ENCODE data around the gene GNB1. TPM values are rescaled to one million over a fixed set of nuclear protein-coding genes. Genes with fewer than 3 reads are reported as not detected.

Gene GNB1
- total RNA-seq, 6 donors from 2014 or later, result 126 to 386 (median 173) TPM

- 72 to 77% methylated on average over 8 to 20 of the region's 20 CpGs for WGBS, 2 donors
- Histone ChIP-seq H3K27me3 (no peaks in the 10 kb centered on the region), H3K4me3 (no peak overlapping the region), H3K4me1 (peaks cover 13 to 20% (median 16%) of the 10 kb centered on the region in 4 donors), H3K36me3 (no peaks in the 10 kb centered on the region), H3K9me3 (no peaks in the 10 kb centered on the region), H3K27ac (no peak overlapping the region)
- DNase-seq (peak in 1 of 2 donors; percentile 50), ATAC-seq (ENCODE audit: low FRiP score in 2 of 2) (no peak)
- TF ChIP-seq, protein P1, sequence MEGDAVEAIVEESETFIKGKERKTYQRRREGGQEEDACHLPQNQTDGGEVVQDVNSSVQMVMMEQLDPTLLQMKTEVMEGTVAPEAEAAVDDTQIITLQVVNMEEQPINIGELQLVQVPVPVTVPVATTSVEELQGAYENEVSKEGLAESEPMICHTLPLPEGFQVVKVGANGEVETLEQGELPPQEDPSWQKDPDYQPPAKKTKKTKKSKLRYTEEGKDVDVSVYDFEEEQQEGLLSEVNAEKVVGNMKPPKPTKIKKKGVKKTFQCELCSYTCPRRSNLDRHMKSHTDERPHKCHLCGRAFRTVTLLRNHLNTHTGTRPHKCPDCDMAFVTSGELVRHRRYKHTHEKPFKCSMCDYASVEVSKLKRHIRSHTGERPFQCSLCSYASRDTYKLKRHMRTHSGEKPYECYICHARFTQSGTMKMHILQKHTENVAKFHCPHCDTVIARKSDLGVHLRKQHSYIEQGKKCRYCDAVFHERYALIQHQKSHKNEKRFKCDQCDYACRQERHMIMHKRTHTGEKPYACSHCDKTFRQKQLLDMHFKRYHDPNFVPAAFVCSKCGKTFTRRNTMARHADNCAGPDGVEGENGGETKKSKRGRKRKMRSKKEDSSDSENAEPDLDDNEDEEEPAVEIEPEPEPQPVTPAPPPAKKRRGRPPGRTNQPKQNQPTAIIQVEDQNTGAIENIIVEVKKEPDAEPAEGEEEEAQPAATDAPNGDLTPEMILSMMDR (IDR thresholded peaks at IDR 0.05), result no peak
Observed at GRCh38 chr1:1914101-1914970, 23.4 kb upstream of the GNB1 start.

GRCh38 chr1:1911350-1912041 is 20.6 kb upstream of the GNB1 start:
- H3K4me3 ChIP-seq, result no peak overlapping the region
- no peaks in the 10 kb centered on the region for H3K36me3 ChIP-seq
- DNase-seq (no peak), ATAC-seq (ENCODE audit: low FRiP score in 2 of 2) (no peak)
- H3K27me3 ChIP-seq, result no peaks in the 10 kb centered on the region
- H3K9me3 ChIP-seq, result no peaks in the 10 kb centered on the region
- H3K27ac ChIP-seq, result no peak overlapping the region
- H3K4me1 ChIP-seq, result peaks cover 8 to 19% (median 13%) of the 10 kb centered on the region in 4 donors
- TF ChIP-seq POLR2AphosphoS5 (IDR thresholded peaks at IDR 0.05) (no peak), POLR2A (IDR thresholded peaks at IDR 0.05) (no peak), EP300 (IDR thresholded peaks at IDR 0.05) (no peak)
- TF ChIP-seq, protein P1 (IDR thresholded peaks at IDR 0.05), result no peak
- WGBS, 2 donors, result 85% methylated on average over 13 of the region's 13 CpGs

DNA sequence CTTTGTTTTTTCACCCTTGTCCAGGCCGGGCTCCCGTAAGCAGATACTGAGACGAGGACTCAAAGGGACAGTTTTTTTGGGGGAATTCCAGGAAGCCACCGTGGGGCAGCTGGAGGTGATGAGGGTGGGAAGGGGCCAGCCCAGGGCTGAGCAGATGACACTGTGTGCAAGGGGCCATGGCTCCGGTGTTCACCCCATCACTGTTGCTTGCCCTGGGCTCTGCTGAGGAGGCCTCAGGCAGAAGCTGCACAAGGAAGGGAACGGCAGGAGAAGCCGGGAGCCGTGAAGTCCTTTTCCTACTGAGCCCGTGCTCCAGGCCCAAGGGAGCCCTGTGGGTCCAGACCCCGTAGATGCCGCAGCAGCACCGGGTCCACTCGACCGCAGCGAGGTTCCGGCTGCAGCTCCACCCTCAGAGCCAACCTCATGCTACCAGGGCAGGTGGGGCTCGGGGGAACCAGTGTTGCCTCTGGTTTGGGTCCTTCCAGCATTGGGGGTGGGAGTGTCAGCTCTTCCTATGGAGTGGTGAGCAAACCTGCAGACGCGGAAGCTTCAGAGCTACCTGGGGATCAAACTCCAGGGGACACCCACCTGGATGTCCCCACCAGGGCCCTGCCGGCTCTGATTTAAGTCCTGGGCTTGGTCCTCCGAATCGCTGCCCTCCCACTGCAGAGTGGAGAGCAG is 19.9 kb upstream of the GNB1 start:
- DNase-seq (peak in 1 of 2 donors; percentile 64), ATAC-seq (ENCODE audit: low FRiP score in 2 of 2) (no peak)
- Histone ChIP-seq H3K4me3 (no peak overlapping the region), H3K9me3 (no peaks in the 10 kb centered on the region), H3K36me3 (no peaks in the 10 kb centered on the region), H3K27ac (no peak overlapping the region), H3K4me1 (peaks cover 10 to 26% (median 15%) of the 10 kb centered on the region in 4 donors), H3K27me3 (no peaks in the 10 kb centered on the region)
- WGBS, 2 donors, result 91 to 97% methylated on average over 12 to 22 of the region's 22 CpGs
- no peak for TF ChIP-seq EP300 (IDR thresholded peaks at IDR 0.05)
- no peak for TF ChIP-seq POLR2AphosphoS5 (IDR thresholded peaks at IDR 0.05)
- no peak for TF ChIP-seq POLR2A (IDR thresholded peaks at IDR 0.05)
- TF ChIP-seq, protein P1 (IDR thresholded peaks at IDR 0.05), result no peak

GRCh38 chr1:1910033-1910465 is 19.2 kb upstream of the GNB1 start:
- Histone ChIP-seq H3K36me3 (no peaks in the 10 kb centered on the region), H3K4me3 (peak overlapping the region in 2 of 4 donors; percentile 60 to 73), H3K27ac (peak overlapping the region in 1 of 4 donors; percentile 97), H3K9me3 (no peaks in the 10 kb centered on the region), H3K4me1 (peaks cover 10 to 26% (median 15%) of the 10 kb centered on the region in 4 donors), H3K27me3 (no peaks in the 10 kb centered on the region)
- TF ChIP-seq POLR2AphosphoS5 (IDR thresholded peaks at IDR 0.05) (no peak), POLR2A (IDR thresholded peaks at IDR 0.05) (no peak), EP300 (IDR thresholded peaks at IDR 0.05) (no peak)
- TF ChIP-seq, protein P1 (IDR thresholded peaks at IDR 0.05), result no peak
- DNase-seq (no peak), ATAC-seq (ENCODE audit: low FRiP score in 2 of 2) (no peak)
- WGBS, 2 donors, result 84 to 91% methylated on average over 6 of the region's 6 CpGs

Measured in upper lobe of left lung (tissue), 6 donors.